GM12878 (cell line): ENCODE data around the gene MAGI1. TPM values are rescaled to one million over a fixed set of nuclear protein-coding genes. Genes with fewer than 3 reads are reported as not detected.

ENCODE experiments used
- ATAC-seq: fragments of 200-7000 bp; cut with Tn5 transposase; 3 replicates; pipeline ENCODE4 v1.9.1; 2020; ENCODE audit warnings: mild to moderate bottlenecking, moderate library complexity
- BruUV-seq: library from RNA; stranded (reverse); fragments of 400-500 nt; replicated peaks from 2 replicates; lab custom pipeline; 2021; lab: Mats Ljungman, UMichigan
- CTCF ChIA-PET: fragments of 300-600 bp; sonication (Branson Sonifier 250); formaldehyde crosslinking; extraction: SDS; loops from one replicate; lab custom pipeline; 2021; ENCODE audit warnings: inconsistent platforms; lab: Yijun Ruan, JAX
- POLR2A ChIA-PET: fragments of 350-600 bp; formaldehyde crosslinking; extraction: SDS; loops from one replicate; lab custom pipeline; 2021; ENCODE audit warnings: inconsistent platforms; lab: Charles Lee
- RAD21 ChIA-PET: fragments of 300-600 bp; sonication (Branson Sonifier 250); formaldehyde crosslinking; loops from one replicate; lab custom pipeline; 2023; ENCODE audit warnings: antibody characterized with exemption; ENCODE audit not compliant: unreplicated experiment; lab: Charles Lee
- SMC1A ChIA-PET: fragments of 300-600 bp; sonication (Branson Sonifier 250); formaldehyde crosslinking; loops from one replicate; lab custom pipeline; 2023; ENCODE audit not compliant: unreplicated experiment, uncharacterized antibody; lab: Charles Lee
- DNase-seq: peaks from one replicate; pipeline ENCODE4 v3.0.0-alpha.2; 2011; ENCODE audit warnings: low read depth, low spot score
- FAIRE-seq: peaks from 3 replicates; lab custom pipeline; 2011; peaks lifted over from hg19 to GRCh38; lab: Jason Lieb, UNC
- H2AFZ ChIP-seq: 2 replicates; pipeline ENCODE4 v1.6.0; 2011; ENCODE audit warnings: low read depth, low read length, control low read depth; ENCODE audit not compliant: control insufficient read depth
- H3K27ac ChIP-seq: 2 replicates; pipeline ENCODE4 v1.5.1; 2011; ENCODE audit warnings: control low read depth; ENCODE audit not compliant: control insufficient read depth, insufficient read depth
- H3K27me3 ChIP-seq, 2 experiments: replicated peaks in 1 of 2; 2 replicates each; pipeline versions ENCODE4 v1.6.0 to v1.6.1; 2011; ENCODE audit warnings: low read length in 1 of 2; ENCODE audit not compliant: control insufficient read depth in 2 of 2, insufficient read depth in 2 of 2
- H3K36me3 ChIP-seq, 2 experiments: 2 replicates each; pipeline ENCODE4 v1.5.1; 2011; ENCODE audit warnings: low read length in 1 of 2; ENCODE audit not compliant: control insufficient read depth in 2 of 2, insufficient read depth in 2 of 2
- H3K4me1 ChIP-seq: 2 replicates; pipeline ENCODE4 v1.6.1; 2011; ENCODE audit warnings: mild to moderate bottlenecking, low read length, moderate library complexity, mixed read lengths; ENCODE audit not compliant: control insufficient read depth, insufficient read depth
- H3K4me2 ChIP-seq: 2 replicates; pipeline ENCODE4 v1.6.0; 2011; ENCODE audit warnings: control low read depth; ENCODE audit not compliant: control insufficient read depth, insufficient read depth
- H3K4me3 ChIP-seq: fragments of 200-600 bp; sonication (generic); 2 replicates; pipeline ENCODE4 v1.5.1; 2016
- H3K79me2 ChIP-seq: 2 replicates; pipeline ENCODE4 v1.6.0; 2011; ENCODE audit warnings: low read length; ENCODE audit not compliant: control insufficient read depth, insufficient read depth
- H3K9ac ChIP-seq: 2 replicates; pipeline ENCODE4 v1.8.0; 2011; ENCODE audit warnings: low read length, control low read depth, mixed read lengths; ENCODE audit not compliant: control insufficient read depth, insufficient read depth
- H3K9me3 ChIP-seq: replicated peaks from 3 replicates; pipeline ENCODE4 v1.5.1; 2011; ENCODE audit warnings: mild to moderate bottlenecking, low read length; ENCODE audit not compliant: control insufficient read depth, insufficient read depth
- H4K20me1 ChIP-seq: 2 replicates; pipeline ENCODE4 v1.6.0; 2011; ENCODE audit not compliant: control insufficient read depth, insufficient read depth
- EGR1 ChIP-seq, 2 experiments: IDR thresholded peaks; 1 replicate in 1 of 2; 2 replicates in 1 of 2; pipeline ENCODE4 v1.6.1; 2011 to 2012; ENCODE audit warnings: low read depth in 2 of 2, low read length in 2 of 2, borderline replicate concordance in 1 of 2, mild to moderate bottlenecking in 1 of 2, moderate library complexity in 1 of 2
- ESRRA ChIP-seq: IDR thresholded peaks from 2 replicates; pipeline ENCODE4 v1.6.1; 2012; ENCODE audit warnings: mild to moderate bottlenecking, low read length, improper control_type of control experiment
- MTA2 ChIP-seq: fragments of 450-650 bp; IDR thresholded peaks from 2 replicates; pipeline ENCODE4 v1.6.1; 2016; ENCODE audit warnings: low read depth, mild to moderate bottlenecking, moderate library complexity
- NFYB ChIP-seq: IDR thresholded peaks from 2 replicates; pipeline ENCODE4 v1.6.1; 2011; ENCODE audit warnings: low read depth, mild to moderate bottlenecking, low read length, improper control_type of control experiment, moderate library complexity; ENCODE audit not compliant: insufficient read depth
- NR2C1 ChIP-seq: fragments of 450-650 bp; IDR thresholded peaks from 2 replicates; pipeline ENCODE4 v1.6.1; 2017; ENCODE audit warnings: antibody characterized with exemption, mild to moderate bottlenecking, moderate library complexity
- POLR2A ChIP-seq: IDR thresholded peaks from 2 replicates; pipeline ENCODE4 v1.6.1; 2011; ENCODE audit warnings: low read depth, mild to moderate bottlenecking, low read length
- RB1 ChIP-seq: fragments of 450-650 bp; formaldehyde crosslinking; IDR thresholded peaks from 2 replicates; pipeline ENCODE4 v1.6.1; 2017; ENCODE audit warnings: mild to moderate bottlenecking, borderline replicate concordance
- RCOR1 ChIP-seq: conservative IDR thresholded peaks from 2 replicates; pipeline ENCODE4 v1.6.1; 2012; ENCODE audit warnings: low read depth, low read length, improper control_type of control experiment
- SMARCA5 ChIP-seq: fragments of 450-650 bp; IDR thresholded peaks from 2 replicates; pipeline ENCODE4 v1.6.1; 2017; ENCODE audit warnings: mild to moderate bottlenecking
- SPI1 ChIP-seq: IDR thresholded peaks from 2 replicates; pipeline ENCODE4 v1.6.1; 2011; ENCODE audit warnings: low read depth, mild to moderate bottlenecking, low read length, moderate library complexity, borderline replicate concordance; ENCODE audit not compliant: insufficient read depth
- TARDBP ChIP-seq: IDR thresholded peaks from 2 replicates; pipeline ENCODE4 v1.6.1; 2016; ENCODE audit warnings: borderline replicate concordance
- TCF7 ChIP-seq: IDR thresholded peaks from 2 replicates; pipeline ENCODE4 v1.6.1; 2014; ENCODE audit warnings: antibody characterized with exemption, borderline replicate concordance
- ZBED1 ChIP-seq: IDR thresholded peaks from 2 replicates; pipeline ENCODE4 v1.6.1; 2016; ENCODE audit warnings: borderline replicate concordance
- ZBTB33 ChIP-seq: fragments of 450-650 bp; IDR thresholded peaks from 2 replicates; pipeline ENCODE4 v1.6.1; 2017; ENCODE audit warnings: mild to moderate bottlenecking
- WGBS: methylation state at CpG from one replicate; pipeline ENCODE4 v1.1.6; 2016; ENCODE audit warnings: low lambda C conversion rate; ENCODE audit not compliant: insufficient replicate concordance, insufficient coverage; ENCODE audit errors: missing lambda C conversion rate; 5-methylcytosine and 5-hydroxymethylcytosine counted together
- in situ Hi-C: fragments of 300-500 bp; cut with MboI; formaldehyde crosslinking; loops from 9 replicates; pipeline ENCODE4 v1.14.3; 2018; ENCODE audit warnings: mixed read lengths
- intact Hi-C: fragments of 100-400 bp; cut with micrococcal nuclease; formaldehyde crosslinking; loops from one replicate; pipeline ENCODE4 v1.14.2; 2022; ENCODE audit not compliant: unreplicated experiment
- polyA plus RNA-seq, 11 experiments: library from polyadenylated mRNA; depleted of rRNA in 4 of 11; unstranded in 6 of 11; stranded (reverse) in 5 of 11; fragments of >200 nt; fragmentation: Nextera tagmentation in 4 of 11; fragmentation: Illumina TruSeq in 1 of 11; extraction: Ambion mirVana in 4 of 11; extraction: Trizol in 1 of 11; gene quantifications; 1 replicate in 1 of 11; 2 replicates in 10 of 11; pipeline versions ENCODE4 v1.2.1 to v1.2.3, GENCODE V29; 2011 to 2016; ENCODE audit warnings: inconsistent platforms in 2 of 11, missing spikeins in 2 of 11, low read depth in 1 of 11
- total RNA-seq, 4 experiments: library from RNA; depleted of rRNA in 3 of 4; stranded (reverse); fragments of >200 nt in 3 of 4; fragmentation: Illumina TruSeq in 1 of 4; extraction: Trizol in 1 of 4; gene quantifications; 2 replicates each; pipeline versions ENCODE4 v1.2.1 to v1.2.3, GENCODE V29; 2013 to 2021
- TF ChIP-seq, protein P1 (sequence below): IDR thresholded peaks from 2 replicates; pipeline ENCODE4 v1.6.1; 2011; ENCODE audit warnings: borderline replicate concordance, low read depth, mild to moderate bottlenecking, moderate library complexity, mixed read lengths, low read length; ENCODE audit not compliant: insufficient read depth; ENCODE audit errors: extremely low read length

MAGI1 gene
- total and polyA plus RNA-seq, 10 of the 15 experiments (the other 5 are each of a cell fraction or from before 2014, with no cell fraction given) = 0.02 to 3.3 (median 0.29) TPM; not detected in 1

DNA sequence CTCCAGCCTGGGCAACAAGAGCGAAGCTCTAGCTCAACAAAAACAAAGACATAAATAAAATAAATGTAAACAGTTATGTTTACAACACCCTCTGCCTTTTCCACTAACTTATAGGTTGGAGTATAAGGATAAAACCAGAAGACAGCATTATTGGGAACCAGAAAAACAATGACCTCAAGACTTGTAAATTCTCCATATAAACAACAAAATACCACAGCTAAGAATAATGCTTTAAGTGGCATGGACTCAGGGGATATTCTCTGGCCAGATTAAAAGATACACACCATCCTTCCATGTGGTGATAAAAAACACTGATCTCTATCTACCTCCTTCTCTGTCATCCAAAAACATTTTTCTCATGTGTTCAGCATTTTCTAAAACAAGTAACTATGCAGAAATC lies 500.6 kb downstream of the MAGI1 start:
- WGBS = 0% methylated on average over 1 of the region's 1 CpG

DNA sequence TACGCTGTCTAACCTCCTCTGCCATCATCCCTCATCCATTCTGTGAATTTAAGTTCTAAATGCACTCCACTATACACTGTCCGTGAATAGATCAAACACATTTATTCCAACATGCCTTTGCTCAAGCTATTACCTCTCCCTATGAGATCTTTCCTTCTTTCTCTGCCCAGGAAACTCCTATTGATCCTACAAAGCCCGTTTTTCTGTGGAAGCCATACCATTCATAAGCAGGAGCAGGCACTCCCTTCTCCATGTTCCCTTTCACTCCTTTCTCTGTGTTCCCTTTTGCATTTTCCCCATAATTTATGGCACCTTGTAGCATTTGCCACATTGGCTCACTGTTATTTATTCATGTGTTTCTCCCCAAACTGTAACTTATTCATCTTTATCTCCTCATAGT lies 501.6 kb downstream of the MAGI1 start:
- WGBS = 0% methylated on average over 3 of the region's 3 CpGs
- Histone ChIP-seq H2AFZ (no peak overlapping the region), H3K9ac (no peak overlapping the region), H3K27me3 (no peaks in the 10 kb centered on the region), H3K9me3 (no peaks in the 10 kb centered on the region), H3K36me3 (no peaks in the 10 kb centered on the region), H4K20me1 (no peaks in the 10 kb centered on the region), H3K4me3 (no peak overlapping the region), H3K27ac (no peak overlapping the region), H3K4me2 (no peak overlapping the region), H3K79me2 (no peaks in the 10 kb centered on the region), H3K4me1 (no peaks in the 10 kb centered on the region)
- no peak for TF ChIP-seq ZBTB33
- no peak for TF ChIP-seq ZBED1
- no peak for TF ChIP-seq EGR1 (IDR thresholded peaks at IDR 0.05; ENCODE audit: borderline replicate concordance in 1 of 2, low read depth in 2 of 2, low read length in 2 of 2)
- no peak for TF ChIP-seq RB1
- ATAC-seq (no peak), DNase-seq (no peak), FAIRE-seq (no peak)
- SMC1A ChIA-PET = no interaction called here
- RAD21 ChIA-PET = no interaction called here
- BruUV-seq = no TSS peak
- CTCF ChIA-PET = no interaction called here
- POLR2A ChIA-PET = no interaction called here
- in situ Hi-C loops = no loop called here
- intact Hi-C loops = no loop called here

More for the DNA sequence above, 500.6 kb downstream of the MAGI1 start:
- ChIA-PET POLR2A (no interaction called here), CTCF (no interaction called here), SMC1A (no interaction called here)
- Histone ChIP-seq H3K27ac (no peak overlapping the region), H3K9ac (no peak overlapping the region), H3K4me1 (no peaks in the 10 kb centered on the region), H3K79me2 (no peaks in the 10 kb centered on the region), H3K9me3 (no peaks in the 10 kb centered on the region), H3K4me3 (no peak overlapping the region), H3K36me3 (no peaks in the 10 kb centered on the region), H3K4me2 (no peak overlapping the region), H4K20me1 (no peaks in the 10 kb centered on the region), H3K27me3 (no peaks in the 10 kb centered on the region)
- no peak for FAIRE-seq
- in situ Hi-C loops = no loop called here
- no peak for ATAC-seq
- no TSS peak for BruUV-seq
- TF ChIP-seq ESRRA (no peak), POLR2A (no peak), NFYB (no peak), RCOR1 (no peak), TCF7 (no peak), MTA2 (no peak), SMARCA5 (no peak), TARDBP (no peak), SPI1 (no peak), NR2C1 (no peak)
- TF ChIP-seq, protein P1, sequence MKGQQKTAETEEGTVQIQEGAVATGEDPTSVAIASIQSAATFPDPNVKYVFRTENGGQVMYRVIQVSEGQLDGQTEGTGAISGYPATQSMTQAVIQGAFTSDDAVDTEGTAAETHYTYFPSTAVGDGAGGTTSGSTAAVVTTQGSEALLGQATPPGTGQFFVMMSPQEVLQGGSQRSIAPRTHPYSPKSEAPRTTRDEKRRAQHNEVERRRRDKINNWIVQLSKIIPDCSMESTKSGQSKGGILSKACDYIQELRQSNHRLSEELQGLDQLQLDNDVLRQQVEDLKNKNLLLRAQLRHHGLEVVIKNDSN = no peak
- TF ChIP-seq, all 136 proteins: peak for 0
- no peak for DNase-seq
- intact Hi-C loops = no loop called here
- RAD21 ChIA-PET = no interaction called here
- no peak overlapping the region for H2AFZ ChIP-seq
